D721Med (cell line): ENCODE measurements around the gene PSMB3.

Experiments used
- DNase-seq: peaks from one replicate; pipeline ENCODE4 v3.0.0; 2011; ENCODE audit warnings: low spot score; ENCODE audit not compliant: insufficient read length
- FAIRE-seq: peaks from 2 replicates; lab custom pipeline; 2011; peaks lifted over from hg19 to GRCh38; lab: Jason Lieb, UNC
- TF ChIP-seq, protein P1 (sequence below): IDR thresholded peaks from 2 replicates; pipeline ENCODE4 v1.5.1; 2012; ENCODE audit warnings: mild to moderate bottlenecking, control low read depth; ENCODE audit not compliant: insufficient read depth; ENCODE audit errors: missing control alignments

PSMB3 gene

DNA sequence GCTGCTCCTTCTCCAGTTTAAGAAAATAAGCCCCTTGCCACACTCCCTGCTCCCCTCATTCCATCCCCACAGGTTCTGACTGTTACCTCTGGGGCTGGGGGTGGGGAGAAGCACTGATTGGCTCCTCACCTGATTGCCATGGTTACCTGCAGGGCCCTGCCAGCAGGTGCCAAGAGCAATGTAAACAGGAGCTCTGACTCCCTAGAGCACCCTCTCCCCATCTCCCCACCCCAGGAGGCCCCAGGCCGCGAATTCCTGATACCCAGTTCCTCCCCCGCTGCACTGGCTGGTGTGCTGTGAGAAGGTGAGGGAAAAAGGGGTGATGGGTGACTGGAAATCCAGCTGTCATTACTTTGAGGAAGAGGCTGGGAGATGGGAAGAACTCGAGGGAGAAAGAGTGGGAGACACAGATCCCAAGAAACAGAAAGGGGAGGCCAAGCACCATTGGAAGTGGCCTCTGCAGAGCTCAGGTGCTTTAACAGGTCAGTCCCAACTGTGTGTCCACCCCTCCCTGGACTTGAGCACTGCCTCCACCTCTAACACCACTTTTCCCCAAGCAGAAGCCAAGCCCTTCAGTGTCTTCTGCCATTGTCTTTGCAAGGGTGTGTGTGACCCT is 8.9 kb upstream of the PSMB3 start:
- FAIRE-seq: no peak
- DNase-seq: no peak
- TF ChIP-seq, protein P1, sequence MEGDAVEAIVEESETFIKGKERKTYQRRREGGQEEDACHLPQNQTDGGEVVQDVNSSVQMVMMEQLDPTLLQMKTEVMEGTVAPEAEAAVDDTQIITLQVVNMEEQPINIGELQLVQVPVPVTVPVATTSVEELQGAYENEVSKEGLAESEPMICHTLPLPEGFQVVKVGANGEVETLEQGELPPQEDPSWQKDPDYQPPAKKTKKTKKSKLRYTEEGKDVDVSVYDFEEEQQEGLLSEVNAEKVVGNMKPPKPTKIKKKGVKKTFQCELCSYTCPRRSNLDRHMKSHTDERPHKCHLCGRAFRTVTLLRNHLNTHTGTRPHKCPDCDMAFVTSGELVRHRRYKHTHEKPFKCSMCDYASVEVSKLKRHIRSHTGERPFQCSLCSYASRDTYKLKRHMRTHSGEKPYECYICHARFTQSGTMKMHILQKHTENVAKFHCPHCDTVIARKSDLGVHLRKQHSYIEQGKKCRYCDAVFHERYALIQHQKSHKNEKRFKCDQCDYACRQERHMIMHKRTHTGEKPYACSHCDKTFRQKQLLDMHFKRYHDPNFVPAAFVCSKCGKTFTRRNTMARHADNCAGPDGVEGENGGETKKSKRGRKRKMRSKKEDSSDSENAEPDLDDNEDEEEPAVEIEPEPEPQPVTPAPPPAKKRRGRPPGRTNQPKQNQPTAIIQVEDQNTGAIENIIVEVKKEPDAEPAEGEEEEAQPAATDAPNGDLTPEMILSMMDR: no peak

DNA sequence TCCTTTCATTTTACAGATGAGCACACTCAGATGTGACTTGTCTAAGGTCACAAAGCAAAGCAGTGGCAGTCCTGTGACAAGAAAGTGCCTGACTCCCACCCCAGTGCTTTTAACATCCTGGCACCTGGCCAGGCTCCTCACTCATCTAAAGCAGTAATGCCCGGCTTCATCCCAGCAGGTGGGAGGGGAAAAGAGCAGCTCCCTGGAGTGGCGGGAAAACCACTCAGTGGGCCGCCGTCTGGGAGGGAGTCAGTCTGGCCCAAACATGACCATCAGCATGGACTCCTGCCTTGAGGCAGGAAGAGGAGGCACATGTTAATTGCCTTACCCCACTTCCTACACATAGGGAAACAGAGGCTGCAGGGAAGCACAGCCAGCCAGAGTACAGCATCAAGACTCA is 7.0 kb upstream of the PSMB3 start:
- FAIRE-seq (no peak), DNase-seq (no peak)
- TF ChIP-seq, protein P1: no peak

DNA sequence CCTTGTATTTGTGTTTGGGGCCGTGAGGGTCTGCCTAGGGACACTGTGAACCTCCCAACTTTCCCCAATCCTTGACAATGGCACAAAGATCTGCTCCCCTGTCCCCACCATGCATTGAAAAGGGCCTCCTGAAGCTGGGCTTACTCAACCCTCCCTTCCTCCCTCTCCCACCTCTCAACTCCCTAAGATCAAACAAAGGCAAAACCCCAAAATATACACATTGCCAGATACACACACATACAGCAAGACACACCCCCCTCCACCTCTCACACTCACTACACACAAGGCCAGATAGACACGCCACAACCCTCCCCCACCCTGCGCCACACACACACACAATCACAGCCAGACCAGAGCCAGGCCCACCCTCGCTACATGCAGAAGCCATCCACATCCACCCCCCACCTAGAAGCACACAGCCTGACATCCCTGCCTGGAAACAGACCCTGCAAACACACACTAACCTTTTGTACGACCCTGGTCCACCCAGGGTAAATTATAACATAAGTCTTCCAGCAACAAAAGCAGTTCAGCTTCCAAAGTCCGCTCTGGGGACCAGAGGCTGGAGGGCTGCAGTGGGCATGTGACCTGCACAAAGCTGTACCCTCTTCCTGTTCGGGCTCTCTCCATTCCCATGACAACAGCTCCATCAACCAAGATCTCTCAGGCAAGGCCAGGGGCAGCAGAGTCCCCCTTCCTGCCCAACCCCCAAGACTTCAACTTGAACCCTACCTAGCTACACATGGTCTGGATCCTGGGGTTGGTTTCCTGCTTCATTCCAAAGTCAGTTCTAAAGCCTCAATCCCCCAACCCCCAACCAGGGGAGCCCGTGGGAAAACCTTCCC is 6.3 kb upstream of the PSMB3 start:
- TF ChIP-seq, protein P1: no peak
- DNase-seq (no peak), FAIRE-seq (no peak)

DNA sequence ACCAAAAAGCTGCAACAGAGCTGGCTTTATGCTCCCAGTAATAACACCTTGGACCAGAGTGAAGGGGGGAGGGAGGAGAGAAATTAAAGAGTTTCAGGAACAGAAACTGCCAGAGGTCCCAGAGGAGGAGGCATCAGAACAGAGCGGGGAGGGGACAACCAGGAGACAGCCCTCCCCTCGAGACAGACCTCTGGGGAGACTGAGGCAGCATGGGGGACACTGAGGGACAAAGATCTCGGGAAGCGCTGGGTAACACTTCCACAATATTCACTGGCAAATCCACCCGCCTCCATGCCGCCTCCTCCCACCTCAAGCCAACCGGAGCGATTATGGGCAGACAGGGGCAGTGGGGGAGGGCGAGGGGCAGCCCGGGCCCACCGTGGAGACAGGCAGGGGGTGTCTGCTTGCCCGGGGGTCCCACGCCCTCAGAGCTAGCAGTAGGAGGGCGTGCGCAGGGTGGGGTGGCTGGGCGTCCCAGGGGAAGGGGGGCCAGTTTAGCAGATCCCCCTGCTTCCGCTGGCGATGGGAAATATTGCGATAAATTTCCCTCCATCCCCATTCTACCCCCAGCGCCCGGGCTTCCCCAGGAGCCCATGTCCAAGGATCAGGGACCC is 5.6 kb upstream of the PSMB3 start:
- TF ChIP-seq, protein P1: no peak
- no peak for DNase-seq
- no peak for FAIRE-seq

DNA sequence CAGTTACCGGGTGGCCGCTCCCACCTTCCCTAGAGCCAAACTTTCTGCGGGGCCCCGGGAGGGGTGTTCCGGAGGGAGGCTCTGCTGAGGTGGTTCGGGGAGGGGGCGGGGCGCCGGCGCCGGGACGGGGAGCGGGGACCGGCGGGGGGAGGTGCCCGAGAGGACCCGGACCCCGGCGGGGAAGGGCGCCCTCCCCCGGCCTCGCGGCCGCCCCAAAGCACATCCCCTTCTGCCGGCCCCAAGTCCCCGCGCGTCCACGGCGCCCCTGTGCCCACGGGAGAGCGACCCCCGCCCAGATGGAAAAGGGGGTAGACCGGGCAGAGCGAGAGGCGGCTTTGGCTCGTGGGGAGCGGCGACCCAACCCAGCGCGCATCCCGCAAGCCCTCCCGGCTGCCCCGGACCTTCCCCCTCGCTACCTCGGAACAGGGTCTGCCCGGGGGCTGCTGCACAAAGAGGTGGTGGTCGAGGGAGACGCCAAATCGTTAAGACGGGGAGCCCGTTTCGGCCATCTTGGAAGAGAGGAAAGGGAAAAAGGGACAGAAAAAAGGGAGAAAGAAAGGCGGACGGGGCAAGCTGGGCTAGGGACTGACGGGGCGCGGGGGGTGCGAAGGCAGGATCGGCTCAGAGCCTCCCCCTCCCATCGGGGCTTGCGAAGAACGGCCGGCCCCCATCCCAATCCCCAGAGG is 4.9 kb upstream of the PSMB3 start:
- FAIRE-seq (no peak), DNase-seq (no peak)
- TF ChIP-seq, protein P1: peak; percentile 13

DNA sequence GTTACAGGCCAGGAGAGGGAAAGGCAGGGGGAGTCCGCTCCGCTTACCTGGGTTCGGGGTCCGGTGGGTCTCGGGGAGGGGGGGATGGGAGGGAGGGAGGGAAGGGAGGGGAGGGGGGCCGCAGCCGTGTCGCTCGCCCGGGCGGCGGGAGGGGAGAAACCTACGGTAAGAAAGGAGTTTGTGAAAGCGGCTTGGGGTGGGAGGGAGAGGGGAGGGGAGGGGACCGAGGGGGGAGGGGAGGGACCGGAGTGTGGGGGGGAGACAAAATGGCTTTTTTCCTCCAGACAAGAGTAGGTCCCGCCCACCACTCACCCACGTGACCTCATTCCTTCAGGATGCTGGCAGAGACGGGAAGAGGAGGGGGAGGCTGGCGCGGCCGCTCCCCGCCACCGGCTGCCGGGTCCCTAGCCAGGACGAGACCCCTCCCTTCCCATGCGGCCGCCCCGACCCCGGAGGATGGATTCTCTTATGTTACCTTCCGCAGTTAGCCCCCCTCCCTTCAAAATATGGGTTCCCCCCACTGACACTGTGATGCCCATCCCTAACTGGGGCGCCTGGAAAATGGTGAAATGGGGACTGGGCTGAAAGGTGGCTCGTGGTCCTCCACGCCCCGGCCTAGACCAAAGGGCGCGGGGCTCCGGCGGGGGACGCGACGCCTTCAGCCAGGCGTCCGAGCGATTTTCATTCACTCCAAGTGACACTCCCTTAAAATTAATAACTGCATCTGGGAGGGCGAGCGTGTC is 4.2 kb upstream of the PSMB3 start, which contains the start of gene PCGF2:
Gene PCGF2 (minus strand): TSS at position 188 of the 743 bp plus-strand sequence. CDS start 7,934 bp downstream, outside the sequence.
- no peak for FAIRE-seq
- DNase-seq: peak; percentile 68
- TF ChIP-seq, protein P1: no peak
